ENCODE results near the gene VSTM2A. TPM values are rescaled to one million over a fixed set of nuclear protein-coding genes. Genes with fewer than 3 reads are reported as not detected.

VSTM2A gene
- not detected in 2 replicates for total RNA-seq

GRCh38 chr7:54541669-54542625 is at the start of gene VSTM2A:
Gene VSTM2A, plus strand, starts transcription at chr7:54542375. Its CDS starts 356 bp downstream, at chr7:54542731.

Other genes starting within 250 kb of the VSTM2A start
- 101 and 384 TPM in 2 replicates for gene SEC61G, start 216.8 kb downstream of the VSTM2A start, total RNA-seq